C4-2B (cell line): ENCODE results near the gene KPTN.

ENCODE experiments used
- ZFX ChIP-seq: fragments of 450-650 bp; IDR thresholded peaks from 2 replicates; pipeline ENCODE4 v1.6.1; 2017
- TF ChIP-seq, protein P1 (sequence below): fragments of 450-650 bp; conservative IDR thresholded peaks from 2 replicates; pipeline ENCODE4 v1.5.1; 2017; ENCODE audit warnings: mild to moderate bottlenecking

- TF ChIP-seq, protein P1, sequence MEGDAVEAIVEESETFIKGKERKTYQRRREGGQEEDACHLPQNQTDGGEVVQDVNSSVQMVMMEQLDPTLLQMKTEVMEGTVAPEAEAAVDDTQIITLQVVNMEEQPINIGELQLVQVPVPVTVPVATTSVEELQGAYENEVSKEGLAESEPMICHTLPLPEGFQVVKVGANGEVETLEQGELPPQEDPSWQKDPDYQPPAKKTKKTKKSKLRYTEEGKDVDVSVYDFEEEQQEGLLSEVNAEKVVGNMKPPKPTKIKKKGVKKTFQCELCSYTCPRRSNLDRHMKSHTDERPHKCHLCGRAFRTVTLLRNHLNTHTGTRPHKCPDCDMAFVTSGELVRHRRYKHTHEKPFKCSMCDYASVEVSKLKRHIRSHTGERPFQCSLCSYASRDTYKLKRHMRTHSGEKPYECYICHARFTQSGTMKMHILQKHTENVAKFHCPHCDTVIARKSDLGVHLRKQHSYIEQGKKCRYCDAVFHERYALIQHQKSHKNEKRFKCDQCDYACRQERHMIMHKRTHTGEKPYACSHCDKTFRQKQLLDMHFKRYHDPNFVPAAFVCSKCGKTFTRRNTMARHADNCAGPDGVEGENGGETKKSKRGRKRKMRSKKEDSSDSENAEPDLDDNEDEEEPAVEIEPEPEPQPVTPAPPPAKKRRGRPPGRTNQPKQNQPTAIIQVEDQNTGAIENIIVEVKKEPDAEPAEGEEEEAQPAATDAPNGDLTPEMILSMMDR: no peak
- TF ChIP-seq ZFX: no peak
Observed at GRCh38 chr19:47483200-47483599, 819 bp downstream of the KPTN start.
